K562 (cell line): Measurements from ENCODE around the gene SYTL5. TPM values are rescaled to one million over a fixed set of nuclear protein-coding genes. Genes with fewer than 3 reads are reported as not detected.

Experiments
- ATF3 ChIP-seq, 2 experiments: fragments of 450-650 bp in 1 of 2; sonication (generic) in 1 of 2; formaldehyde crosslinking in 1 of 2; IDR thresholded peaks in 1 of 2; conservative IDR thresholded peaks in 1 of 2; 2 replicates each; pipeline versions ENCODE4 v1.6.1 to v1.8.1; 2016 to 2023; ENCODE audit warnings: mild to moderate bottlenecking in 2 of 2, moderate library complexity in 2 of 2, inconsistent platforms in 1 of 2, missing genetic modification reagents in 1 of 2
- BDP1 ChIP-seq: IDR thresholded peaks from 3 replicates; pipeline ENCODE4 v1.6.1; 2011; ENCODE audit not compliant: insufficient read length, insufficient read depth
- CHD7 ChIP-seq: fragments of 200-600 bp; sonication (generic); IDR thresholded peaks from one replicate; pipeline ENCODE4 v1.6.1; 2012; ENCODE audit warnings: mild to moderate bottlenecking, low read depth, low read length, inconsistent platforms
- ELF4 ChIP-seq: fragments of 450-650 bp; formaldehyde crosslinking; IDR thresholded peaks from 2 replicates; pipeline ENCODE4 v1.4.0; 2022; ENCODE audit warnings: missing genetic modification characterization
- MAFK ChIP-seq: IDR thresholded peaks from 2 replicates; pipeline ENCODE4 v1.6.1; 2011; ENCODE audit warnings: low read length, improper control_type of control experiment
- MLX ChIP-seq, 2 experiments: fragments of 450-650 bp in 1 of 2; sonication (generic) in 1 of 2; formaldehyde crosslinking; conservative IDR thresholded peaks; 2 replicates each; pipeline versions ENCODE4 v1.4.0 to v1.8.1; 2020 to 2022; ENCODE audit warnings: mild to moderate bottlenecking in 1 of 2, missing genetic modification reagents in 1 of 2
- MYC ChIP-seq, 2 experiments: fragments of 250-450 bp in 1 of 2; sonication (Bioruptor Pico) in 1 of 2; IDR thresholded peaks; 2 replicates each; pipeline versions ENCODE4 v1.5.1 to v1.6.1; 2012 to 2021; ENCODE audit warnings: low read depth in 2 of 2, borderline replicate concordance in 1 of 2, improper control_type of control experiment in 1 of 2, low read length in 1 of 2, mild to moderate bottlenecking in 1 of 2, moderate library complexity in 1 of 2
- SRSF7 ChIP-seq: fragments of 200-400 bp; formaldehyde crosslinking; optimal IDR thresholded peaks from 2 replicates; pipeline ENCODE3; 2017; ENCODE audit warnings: mild to moderate bottlenecking, low read depth, low read length
- THRB ChIP-seq: fragments of 450-650 bp; formaldehyde crosslinking; conservative IDR thresholded peaks from 2 replicates; pipeline ENCODE4 v1.4.0; 2022; ENCODE audit warnings: mild to moderate bottlenecking, missing genetic modification characterization
- ZNF324 ChIP-seq: fragments of 250-450 bp; sonication (Bioruptor Pico); IDR thresholded peaks from 2 replicates; pipeline ENCODE4 v1.4.0; 2020; ENCODE audit warnings: mild to moderate bottlenecking
- ZNF395 ChIP-seq: fragments of 200-800 bp; sonication (Bioruptor generic); IDR thresholded peaks from 2 replicates; pipeline ENCODE4 v1.6.1; 2017; ENCODE audit warnings: missing genetic modification characterization, missing compliant biosample characterization
- polyA plus RNA-seq, 8 experiments: library from polyadenylated mRNA; depleted of rRNA in 4 of 8; stranded (reverse) in 5 of 8; unstranded in 3 of 8; fragments of >200 nt; fragmentation: Nextera tagmentation in 2 of 8; fragmentation: Illumina TruSeq in 1 of 8; extraction: Ambion mirVana in 2 of 8; extraction: Trizol in 1 of 8; gene quantifications; 2 replicates each; pipeline versions ENCODE4 v1.2.1 to v1.2.3, GENCODE V29; 2011 to 2014; ENCODE audit warnings: inconsistent platforms in 1 of 8, missing spikeins in 1 of 8
- total RNA-seq, 7 experiments: library from RNA; depleted of rRNA in 6 of 7; stranded (reverse); fragments of >200 nt in 6 of 7; fragmentation: Illumina TruSeq in 2 of 7; extraction: Trizol in 2 of 7; gene quantifications; 2 replicates each; pipeline versions ENCODE4 v1.2.1 to v1.2.3, GENCODE V29; 2011 to 2021; ENCODE audit warnings: low replicate concordance in 1 of 7

Gene SYTL5
- total and polyA plus RNA-seq, 9 of the 15 experiments (the other 6 are each of a cell fraction or from before 2014, with no cell fraction given): 0.01 to 0.25 (median 0.09) TPM

GRCh38 chrX:38069991-38070390 lies 63.6 kb downstream of the SYTL5 start (continued):
- TF ChIP-seq ZNF395 (CRISPR knock-in tag) (no peak), ATF3 (IDR thresholded peaks at IDR 0.05) (no peak), ATF3 (CRISPR knock-in tag; conservative IDR thresholded peaks at IDR 0.05) (no peak), MAFK (peak; percentile 44; the same call in 1 of the 2 replicates), THRB (no peak), ELF4 (CRISPR knock-in tag) (no peak), SRSF7 (no peak), BDP1 (no peak), ZNF324 (CRISPR knock-in tag) (no peak), CHD7 (no peak), MLX (CRISPR knock-in tag; conservative IDR thresholded peaks at IDR 0.05) (no peak), MYC (IDR thresholded peaks at IDR 0.05; ENCODE audit: low read depth, low read length) (no peak), MYC (CRISPR knock-in tag; IDR thresholded peaks at IDR 0.05; ENCODE audit: borderline replicate concordance, low read depth) (no peak)
